ENCODE data around the gene BICDL1. TPM values are rescaled to one million over a fixed set of nuclear protein-coding genes. Genes with fewer than 3 reads are reported as not detected.

BICDL1 gene
- total RNA-seq, 1 experiment from 2014 or later, result 22.2 TPM

DNA sequence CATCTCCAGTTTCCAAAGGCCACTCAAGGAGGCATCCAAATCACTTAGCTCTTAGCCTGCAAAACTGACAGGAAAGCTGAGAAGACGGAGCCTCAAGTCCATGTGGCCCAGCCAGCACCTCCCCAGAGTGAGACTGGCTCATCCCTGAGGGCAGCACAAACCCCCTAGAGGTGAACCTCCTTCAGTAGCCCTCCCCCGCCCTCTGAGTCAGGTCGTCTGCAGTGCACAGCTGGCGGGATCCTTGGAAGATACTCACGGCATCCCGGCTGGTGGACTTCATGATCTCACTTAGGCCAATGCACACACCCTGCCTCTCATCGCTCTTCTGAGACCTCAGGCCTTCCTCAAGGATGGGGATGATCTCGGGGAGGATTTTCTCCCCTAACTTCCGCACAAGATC is 151.6 kb downstream of the BICDL1 start:
- H3K27me3 ChIP-seq (ENCODE audit: control insufficient read depth, insufficient read depth, low read length), result no peaks in the 10 kb centered on the region
- CTCF ChIA-PET, result no interaction called here
- in situ Hi-C loops (cut with HindIII; ENCODE audit: low pct_unique_long_range_greater_than_20kb, low sequenced_read_pairs) (no loop called here), intact Hi-C loops (cut with micrococcal nuclease; ENCODE audit: unreplicated experiment) (no loop called here)
- DNase-seq (ENCODE audit: low read depth, low spot score) (no peak), ATAC-seq (no peak)
- no peak overlapping the region for H3K4me3 ChIP-seq (ENCODE audit: low read depth in 2 of 2, low read length in 2 of 2)
- peaks cover 38% of the 10 kb centered on the region for H3K36me3 ChIP-seq (ENCODE audit: control insufficient read depth, insufficient read depth, low read length)
- H3K4me1 ChIP-seq (ENCODE audit: control insufficient read depth, insufficient read depth, low read length), result no peaks in the 10 kb centered on the region
- POLR2A ChIA-PET, result interaction anchor here (0.6 kb wide), 1 partner anchor 61 kb away, joined by 8 read pairs; no protein-coding TSS in a partner anchor
- no peak for TF ChIP-seq REST (IDR thresholded peaks at IDR 0.05; ENCODE audit: insufficient read depth in 1 of 2, low read depth in 2 of 2, low read length in 1 of 2)
- no peak for TF ChIP-seq CTCF (IDR thresholded peaks at IDR 0.05)
- no peak for TF ChIP-seq TCF7L2 (IDR thresholded peaks at IDR 0.05; ENCODE audit: low read depth, low read length)
- no peak for TF ChIP-seq POLR2AphosphoS5 (IDR thresholded peaks at IDR 0.05; ENCODE audit: low read depth, low read length)
- no peak for TF ChIP-seq SIN3A (IDR thresholded peaks at IDR 0.05; ENCODE audit: borderline replicate concordance, insufficient read depth, low read depth, low read length)
- no peak overlapping the region for H3K27ac ChIP-seq (ENCODE audit: low read length)
- no peaks in the 10 kb centered on the region for H3K9me3 ChIP-seq (ENCODE audit: control insufficient read depth, insufficient read depth, low read depth, low read length)
- BruUV-seq (replicated peaks), result no TSS peak

GRCh38 chr12:120141336-120141735 is 152.3 kb downstream of the BICDL1 start:
- BruUV-seq (replicated peaks), result TSS peak; percentile 42

More at GRCh38 chr12:120141336-120141735, 152.3 kb downstream of the BICDL1 start:
- ATAC-seq, result no peak
- Histone ChIP-seq H3K27ac (ENCODE audit: low read length) (no peak overlapping the region), H3K9me3 (ENCODE audit: control insufficient read depth, insufficient read depth, low read depth, low read length) (no peaks in the 10 kb centered on the region), H3K27me3 (ENCODE audit: control insufficient read depth, insufficient read depth, low read length) (no peaks in the 10 kb centered on the region), H3K4me1 (ENCODE audit: control insufficient read depth, insufficient read depth, low read length) (no peaks in the 10 kb centered on the region), H3K4me3 (ENCODE audit: low read depth in 2 of 2, low read length in 2 of 2) (no peak overlapping the region), H3K36me3 (ENCODE audit: control insufficient read depth, insufficient read depth, low read length) (peaks cover 34% of the 10 kb centered on the region)
- ChIA-PET POLR2A (no interaction called here), CTCF (no interaction called here)
- intact Hi-C loops (cut with micrococcal nuclease; ENCODE audit: unreplicated experiment), result no loop called here
- no peak for DNase-seq (ENCODE audit: low read depth, low spot score)
- TF ChIP-seq CTCF (IDR thresholded peaks at IDR 0.05), result no peak
- no peak for TF ChIP-seq SIN3A (IDR thresholded peaks at IDR 0.05; ENCODE audit: borderline replicate concordance, insufficient read depth, low read depth, low read length)
- TF ChIP-seq POLR2AphosphoS5 (IDR thresholded peaks at IDR 0.05; ENCODE audit: low read depth, low read length), result no peak
- TF ChIP-seq TCF7L2 (IDR thresholded peaks at IDR 0.05; ENCODE audit: low read depth, low read length), result no peak
- TF ChIP-seq REST (IDR thresholded peaks at IDR 0.05; ENCODE audit: insufficient read depth in 1 of 2, low read depth in 2 of 2, low read length in 1 of 2), result no peak
- in situ Hi-C loops (cut with HindIII; ENCODE audit: low pct_unique_long_range_greater_than_20kb, low sequenced_read_pairs), result no loop called here

Data from Panc1 (cell line).